Measurements from ENCODE around the gene KXD1.
"Not testable (repeated sequence)": the region's sequence is repeated elsewhere in the genome, so short reads cannot be mapped to it uniquely, and the experiment has no call there.

The KXD1 gene, protein sequence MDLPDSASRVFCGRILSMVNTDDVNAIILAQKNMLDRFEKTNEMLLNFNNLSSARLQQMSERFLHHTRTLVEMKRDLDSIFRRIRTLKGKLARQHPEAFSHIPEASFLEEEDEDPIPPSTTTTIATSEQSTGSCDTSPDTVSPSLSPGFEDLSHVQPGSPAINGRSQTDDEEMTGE

DNA sequence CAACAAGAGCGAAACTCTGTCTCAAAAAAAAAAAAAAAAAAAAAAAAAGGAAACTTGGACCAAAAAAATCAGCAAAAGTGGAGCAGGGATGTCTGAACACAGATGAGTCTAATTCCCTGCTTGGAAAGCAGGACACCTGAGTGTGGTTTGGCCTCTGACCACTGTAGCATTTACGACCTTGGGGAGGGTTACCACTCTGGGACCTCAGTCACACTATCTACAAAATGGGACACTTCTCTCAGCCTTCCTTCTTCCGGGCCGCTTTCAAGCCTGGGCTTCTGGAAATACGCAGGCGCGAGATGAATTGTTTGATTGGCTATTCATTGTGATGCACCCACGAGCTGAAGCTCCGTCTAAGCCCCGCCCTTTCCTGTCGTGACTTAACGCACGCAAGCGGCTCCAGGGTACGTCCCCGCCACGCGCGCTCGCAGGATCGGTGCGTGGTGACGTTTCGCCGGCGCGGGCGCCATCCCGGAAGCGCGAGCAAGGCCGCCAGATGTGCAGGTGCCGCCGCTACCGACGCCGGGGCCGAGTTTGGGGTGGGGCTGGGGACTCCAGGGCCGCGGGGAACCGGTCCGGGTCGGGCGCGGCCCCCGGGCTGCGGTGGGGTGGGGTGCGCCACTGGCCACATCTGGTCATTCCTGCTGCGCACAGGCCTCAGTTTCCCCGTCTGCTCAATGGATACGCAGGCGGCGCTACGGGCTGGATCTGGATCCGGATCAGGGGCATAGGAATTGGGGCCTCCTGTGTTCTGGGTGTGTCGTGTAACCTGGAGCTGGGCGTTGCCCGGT, at the start of gene KXD1:
TSS of gene KXD1 (plus strand) at position 460 of the 791 bp plus-strand sequence. CDS start 4,187 bp downstream, outside the sequence.
- DNase-seq, result peak; percentile 87

DNA sequence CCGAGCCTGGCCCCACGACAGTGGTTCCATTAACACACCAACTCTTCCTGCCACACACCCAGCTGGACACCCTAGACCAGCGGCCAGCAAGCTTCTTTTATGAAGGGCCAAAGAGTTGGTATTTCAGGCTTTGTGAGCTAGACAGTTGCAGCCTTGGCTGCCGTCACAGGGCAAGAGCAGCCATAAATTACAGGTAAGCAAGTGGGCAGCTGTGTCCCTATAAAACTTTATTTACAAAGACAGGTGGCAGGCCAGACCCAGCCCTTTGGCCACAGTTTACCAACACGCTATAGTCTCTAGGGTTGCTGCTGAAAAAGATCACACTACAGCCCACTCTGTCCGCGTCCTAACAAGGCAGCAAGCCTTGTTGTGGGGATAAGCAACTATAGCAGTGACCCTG, 49.1 kb upstream of the KXD1 start:
- no peak for DNase-seq

DNA sequence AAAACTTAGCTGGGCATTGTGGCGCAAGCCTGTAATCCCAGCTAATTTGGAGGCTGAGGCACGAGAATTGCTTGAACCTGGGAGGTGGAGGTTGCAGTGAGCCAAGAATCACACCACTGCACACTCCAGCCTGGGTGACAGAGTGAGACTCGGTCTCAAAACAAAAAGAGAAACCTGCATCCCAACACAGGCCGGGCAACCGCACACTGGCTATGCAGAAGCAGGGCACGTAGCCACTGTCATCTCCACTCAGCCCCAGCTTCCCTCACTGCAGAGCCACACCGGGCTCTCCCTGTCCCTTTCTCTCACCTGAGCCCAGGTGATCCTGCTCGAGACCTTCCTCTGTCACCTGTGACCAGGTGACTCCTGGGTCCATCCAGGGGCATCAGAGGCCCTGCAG, 47.5 kb upstream of the KXD1 start:
- DNase-seq, result no peak

DNA sequence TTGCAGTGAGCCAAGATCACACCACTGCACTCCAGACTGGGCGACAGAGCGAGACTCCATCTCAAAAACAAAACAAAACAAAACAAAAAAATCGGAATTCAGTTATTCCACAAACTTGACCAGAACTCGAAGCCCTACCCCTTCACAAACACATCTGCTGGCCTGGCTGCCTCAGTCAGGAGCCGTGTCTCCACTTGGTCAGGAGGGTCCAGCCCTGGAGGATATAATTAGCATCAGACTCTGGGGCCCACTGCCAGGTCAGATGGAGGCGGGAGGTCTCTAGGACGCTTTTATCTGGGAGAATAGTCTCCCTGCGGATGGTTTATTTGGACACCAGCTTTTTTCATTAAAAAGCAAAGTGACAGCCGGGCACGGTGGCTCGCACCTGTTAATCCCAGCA, 43.8 kb upstream of the KXD1 start:
- DNase-seq, result no peak

DNA sequence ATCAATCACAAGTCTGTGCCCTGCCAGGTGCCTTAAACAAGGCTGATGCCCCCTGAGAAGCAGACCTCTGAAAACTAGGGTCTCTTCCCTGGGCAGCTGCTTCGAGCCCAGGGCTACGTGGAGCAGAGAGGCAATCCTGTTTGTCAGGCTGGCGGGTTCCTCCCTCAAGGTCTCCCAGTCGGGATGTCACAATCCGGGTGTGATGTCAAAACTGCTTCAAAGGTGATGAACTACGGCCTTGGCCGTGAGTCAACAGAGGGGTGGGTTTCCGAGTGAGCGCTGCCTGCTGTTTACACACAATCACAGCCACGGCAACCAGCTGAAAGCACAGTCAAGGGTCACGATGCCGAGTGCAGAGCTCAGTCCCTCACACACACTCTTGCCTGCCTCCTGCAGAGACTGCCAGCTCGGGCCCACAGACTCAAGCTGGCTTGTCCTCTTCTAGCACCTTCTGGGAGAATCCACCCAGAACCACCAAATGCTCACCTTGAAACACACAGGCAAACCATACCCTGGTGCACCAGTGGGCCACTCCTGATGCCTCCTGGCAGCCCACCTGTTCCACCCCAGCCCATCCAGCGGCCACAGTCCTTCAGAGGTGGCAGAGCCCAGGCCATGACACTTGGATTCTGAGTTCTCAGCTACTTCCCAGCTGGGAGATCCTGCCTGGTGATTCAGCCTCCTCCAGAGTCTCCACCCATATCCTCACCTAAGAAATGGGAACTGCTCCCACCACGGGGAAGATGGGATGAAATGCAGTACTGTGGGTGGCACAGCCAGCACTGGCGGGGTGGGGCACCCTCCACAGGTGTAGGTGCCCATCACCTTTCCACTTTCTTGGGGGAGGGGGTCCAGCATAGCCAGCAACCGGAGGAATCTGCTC, 42.6 kb upstream of the KXD1 start:
- no peak for DNase-seq

DNA sequence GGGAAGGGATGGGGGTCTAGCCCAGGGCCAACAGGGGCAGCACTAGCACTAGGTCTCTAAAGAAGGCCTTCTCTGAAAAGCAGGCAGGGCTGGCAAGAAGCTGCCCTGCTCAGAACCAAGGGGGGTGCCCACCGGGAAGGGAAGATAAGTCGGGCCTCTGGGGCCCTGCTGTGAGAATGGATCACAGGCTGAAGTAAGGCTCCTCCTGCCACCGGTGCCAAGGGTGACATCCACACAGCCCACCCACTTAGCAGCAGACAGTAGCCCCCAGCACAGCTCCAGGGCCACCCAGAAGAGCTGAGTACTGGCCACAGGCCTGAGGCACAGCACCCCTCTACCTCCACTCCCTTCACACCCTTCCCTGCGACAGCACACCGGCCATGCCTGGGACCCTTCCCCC, 41.7 kb upstream of the KXD1 start:
- no peak for DNase-seq

DNA sequence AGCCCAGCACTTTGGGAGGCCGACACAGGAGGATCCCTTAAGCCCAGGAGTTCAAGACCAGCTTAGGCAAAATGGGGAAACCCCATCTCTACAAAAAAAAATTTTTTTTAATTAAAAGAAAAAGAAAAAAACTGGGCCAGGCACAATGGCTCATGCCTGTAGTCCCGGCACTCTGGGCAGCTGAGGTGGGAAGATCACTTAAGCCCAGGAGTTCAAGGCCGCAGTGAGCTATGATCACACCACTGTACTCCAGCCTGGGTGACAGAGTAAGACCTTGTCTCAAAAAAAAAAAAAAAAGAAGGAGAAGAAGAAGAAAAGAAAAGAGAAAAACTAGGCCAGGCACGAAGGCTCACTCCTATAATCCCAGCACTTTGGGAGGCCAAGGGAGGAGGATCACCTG, 40.1 kb upstream of the KXD1 start:
- DNase-seq, result no peak

DNA sequence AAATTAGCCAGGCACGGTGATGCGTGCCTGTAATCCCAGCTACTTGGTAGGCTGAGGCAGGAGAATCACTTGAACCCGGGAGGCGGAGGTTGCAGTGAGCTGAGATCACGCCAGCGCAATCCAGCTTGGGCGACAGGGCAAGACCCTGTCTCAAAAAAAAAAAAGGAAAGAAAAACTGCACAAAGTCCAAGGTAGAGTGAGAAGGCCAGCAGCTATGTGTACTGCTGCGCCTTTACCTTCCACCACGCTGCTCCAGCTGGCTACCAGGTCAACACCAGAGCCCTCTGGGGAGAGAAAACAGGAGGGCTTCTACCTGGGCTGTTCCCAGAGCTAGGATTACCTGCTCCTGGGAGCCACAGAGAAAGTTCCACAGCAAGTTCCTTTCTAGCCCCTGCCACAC, 39.0 kb upstream of the KXD1 start:
- no peak for DNase-seq

DNA sequence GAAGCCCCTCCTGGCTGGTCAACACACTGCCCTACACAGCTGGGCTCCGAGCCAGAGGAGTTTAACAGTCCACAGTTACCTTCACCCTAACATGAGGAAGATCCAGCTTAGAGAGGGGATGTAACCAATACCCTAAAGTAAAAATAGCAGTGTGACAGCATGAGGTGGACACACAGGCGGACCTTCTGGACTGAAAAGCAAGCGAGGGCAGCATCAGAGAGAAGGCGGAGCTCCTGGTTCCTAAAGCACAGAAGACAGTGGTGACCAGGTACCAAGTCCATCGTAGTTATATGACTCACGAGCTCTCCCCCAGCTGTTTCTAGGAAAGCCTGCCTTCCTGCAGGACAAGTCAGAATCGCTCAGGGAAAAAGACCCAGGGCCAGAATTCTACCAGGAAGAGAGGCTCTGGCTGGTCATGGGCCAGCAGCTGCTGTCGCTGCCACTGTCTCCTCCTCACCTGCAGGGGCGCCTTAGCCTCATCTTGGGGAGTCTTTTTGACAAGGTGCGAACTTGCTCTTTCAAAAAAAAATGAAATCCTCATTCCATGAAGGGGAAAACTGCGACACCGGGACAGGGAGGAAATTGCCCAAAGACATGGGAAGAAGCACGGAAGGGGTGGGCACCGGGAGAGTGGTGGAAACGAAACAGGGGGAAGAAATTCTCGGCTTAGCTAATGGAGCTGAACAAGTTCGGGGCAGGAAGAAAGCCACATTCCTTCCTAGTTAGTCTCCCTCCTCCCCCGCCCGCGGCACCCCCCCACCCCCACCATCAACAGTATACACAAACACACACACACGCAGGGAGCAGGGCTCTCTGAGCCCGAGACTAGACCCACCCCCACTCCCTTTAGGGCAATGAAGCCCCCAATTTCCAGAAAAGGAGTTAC, 37.5 kb upstream of the KXD1 start:
- DNase-seq, result peak; percentile 57

DNA sequence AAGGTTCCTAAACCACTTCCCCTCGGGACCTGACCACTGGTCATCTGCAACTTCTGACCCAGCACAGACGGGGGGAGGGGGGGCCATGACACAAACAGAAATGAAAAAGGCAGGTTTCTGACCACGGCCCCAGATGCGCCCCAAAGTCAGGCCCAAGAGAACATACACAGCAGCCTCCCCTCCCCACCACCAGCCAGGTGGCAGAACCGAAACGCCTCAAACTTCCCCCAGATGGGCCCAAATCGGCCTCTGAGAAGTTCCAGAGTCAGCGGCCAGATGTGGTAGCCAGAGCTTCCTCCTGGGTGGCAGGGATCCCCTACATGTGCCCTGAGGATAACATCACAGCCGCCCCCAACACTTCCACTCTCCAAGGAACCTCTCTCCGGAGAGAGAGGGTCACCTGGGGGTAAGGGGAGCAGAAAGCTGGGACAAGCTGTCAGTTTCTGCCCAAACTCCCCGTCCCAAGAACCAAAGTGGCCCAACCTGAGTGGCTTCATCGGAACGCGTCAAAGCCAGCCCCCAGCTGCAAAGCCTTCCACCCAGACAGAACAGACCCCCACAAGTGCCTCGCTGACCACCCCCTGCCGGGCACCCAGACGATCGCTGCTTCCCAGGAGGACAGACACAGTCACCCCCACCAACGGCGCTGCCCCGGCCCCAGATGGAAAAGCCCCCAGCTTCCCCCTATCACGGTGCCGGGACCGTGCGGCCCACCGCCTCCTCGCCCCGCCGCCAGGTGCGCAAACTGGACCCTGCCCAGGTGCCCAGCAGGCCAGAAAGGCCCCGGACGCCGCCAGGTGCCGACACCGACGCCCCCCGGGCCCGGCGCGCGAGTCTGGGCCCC, 36.6 kb upstream of the KXD1 start:
- no peak for DNase-seq

DNA sequence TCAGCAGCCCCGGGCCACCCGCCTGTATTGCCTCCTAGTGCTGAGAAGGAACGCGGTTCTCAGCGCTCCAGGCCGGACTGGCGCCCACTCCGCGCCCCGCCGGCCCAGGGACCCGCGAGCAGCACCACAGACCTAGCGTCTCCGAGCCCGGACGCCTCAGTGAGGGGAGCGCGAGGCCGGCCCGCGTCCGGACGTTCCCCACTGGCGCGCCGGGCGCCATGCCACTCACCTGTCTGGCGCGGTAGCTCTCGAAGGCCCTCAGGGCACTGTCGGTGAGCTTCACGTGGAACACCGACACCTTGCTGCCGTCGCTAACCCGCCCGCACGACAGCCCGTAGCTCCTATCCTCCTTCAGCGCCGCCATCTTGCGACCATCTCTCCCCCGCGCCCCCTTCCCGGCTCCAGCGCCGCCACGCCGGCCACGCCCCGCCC, 36.0 kb upstream of the KXD1 start, which contains the start of gene ELL:
TSS of gene ELL (minus strand) at position 379 of the 432 bp plus-strand sequence. CDS start at position 364, 15 bp downstream.
- DNase-seq, result no peak

DNA sequence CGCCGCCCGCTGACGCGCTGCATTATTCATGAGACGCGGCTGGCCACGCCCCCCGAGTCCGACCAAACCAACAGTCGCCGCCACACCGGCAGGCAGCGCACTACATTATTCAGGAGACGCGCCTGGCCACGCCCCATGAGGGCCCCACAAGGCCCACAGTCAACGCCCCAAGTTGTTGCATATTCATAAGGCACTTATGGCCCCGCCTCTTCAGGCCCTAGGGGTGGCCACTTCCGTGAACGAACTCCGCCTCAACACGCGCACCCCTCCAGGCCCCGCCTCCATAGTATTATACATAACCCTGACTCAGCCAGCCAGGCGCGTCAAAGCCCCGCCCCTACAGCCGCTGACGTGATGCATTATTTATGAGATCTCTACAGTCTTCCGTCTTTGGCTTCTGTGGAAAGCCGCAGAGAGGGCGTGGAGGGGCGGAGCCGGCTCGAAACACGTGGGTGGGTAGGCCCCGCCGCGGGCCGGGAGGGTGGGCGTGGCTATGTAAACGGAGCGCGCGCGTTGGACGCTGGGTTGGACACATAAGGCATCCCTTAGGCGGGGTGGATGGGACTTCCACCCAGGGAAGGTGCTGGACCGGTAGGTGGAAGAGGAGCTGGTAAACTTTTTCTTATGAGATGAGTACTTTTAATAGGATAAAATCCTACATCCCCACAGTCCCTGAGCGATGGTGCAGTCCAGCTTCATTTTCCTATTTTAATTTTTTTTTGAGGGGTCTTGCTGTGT, 35.4 kb upstream of the KXD1 start:
- peak; percentile 99 for DNase-seq

DNA sequence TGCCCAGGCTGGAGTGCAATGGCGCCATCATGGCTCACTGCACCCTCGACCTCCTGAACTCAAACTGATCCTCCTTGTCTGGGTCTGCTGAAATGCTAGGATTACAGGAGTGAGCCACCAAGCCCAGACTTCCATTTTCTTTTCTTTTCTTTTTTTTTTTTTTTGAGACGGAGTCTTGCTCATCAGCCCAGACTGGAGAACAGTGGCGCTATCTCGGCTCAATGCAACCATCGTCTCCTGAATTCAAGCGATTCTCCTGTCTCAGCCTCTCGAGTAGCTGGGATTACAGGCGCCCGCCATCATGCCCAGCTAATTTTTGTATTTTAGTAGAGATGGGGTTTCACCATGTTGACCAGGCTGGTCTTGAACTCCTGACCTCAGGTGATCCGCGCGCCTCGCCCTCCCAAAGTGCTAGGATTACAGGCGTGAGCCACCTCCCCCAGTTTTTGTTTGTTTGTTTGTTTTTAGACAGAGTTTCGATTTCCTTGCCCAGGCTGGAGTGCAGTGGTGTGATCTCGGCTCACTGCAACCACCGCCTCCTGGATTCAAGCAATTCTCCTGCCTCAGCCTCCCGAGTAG, 34.7 kb upstream of the KXD1 start:
- DNase-seq, result not testable (repeated sequence)

DNA sequence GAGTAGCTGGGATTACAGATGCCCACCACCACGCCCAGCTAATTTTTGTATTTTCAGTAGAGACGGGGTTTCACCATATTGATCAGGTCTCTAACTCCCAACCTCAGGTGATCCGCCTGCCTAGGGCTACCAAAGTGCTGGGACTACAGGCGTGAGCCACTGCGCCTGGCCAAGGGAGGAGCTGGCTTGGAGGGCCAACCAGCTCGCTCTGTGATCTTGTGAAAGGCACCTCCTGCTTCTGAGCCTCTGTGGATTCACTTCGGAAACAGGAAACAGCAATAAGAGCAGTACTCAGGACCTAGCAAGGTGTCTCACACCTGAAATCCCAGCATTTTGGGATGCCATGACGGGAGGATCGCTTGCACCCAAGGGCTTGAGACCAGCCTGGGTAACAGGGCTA, 33.8 kb upstream of the KXD1 start:
- DNase-seq, result no peak

DNA sequence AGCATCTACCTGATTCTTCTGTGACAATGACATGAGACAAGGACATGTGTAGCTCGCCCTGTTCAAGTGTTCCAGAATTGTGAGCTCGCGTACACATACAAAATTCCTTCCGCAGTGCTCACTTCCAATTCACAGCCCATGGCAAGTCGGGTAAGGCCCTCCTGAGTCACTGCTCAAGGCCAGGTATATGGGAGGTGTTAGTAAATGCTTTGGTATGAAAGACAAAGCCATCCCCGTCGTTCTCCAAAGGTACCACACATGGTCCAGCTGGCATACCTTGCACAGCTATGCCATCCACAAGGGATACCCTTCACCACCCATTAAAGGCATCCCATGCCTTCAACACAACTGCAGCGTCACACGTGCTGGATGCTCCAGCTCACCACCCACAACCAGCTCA, 31.4 kb upstream of the KXD1 start:
- no peak for DNase-seq

DNA sequence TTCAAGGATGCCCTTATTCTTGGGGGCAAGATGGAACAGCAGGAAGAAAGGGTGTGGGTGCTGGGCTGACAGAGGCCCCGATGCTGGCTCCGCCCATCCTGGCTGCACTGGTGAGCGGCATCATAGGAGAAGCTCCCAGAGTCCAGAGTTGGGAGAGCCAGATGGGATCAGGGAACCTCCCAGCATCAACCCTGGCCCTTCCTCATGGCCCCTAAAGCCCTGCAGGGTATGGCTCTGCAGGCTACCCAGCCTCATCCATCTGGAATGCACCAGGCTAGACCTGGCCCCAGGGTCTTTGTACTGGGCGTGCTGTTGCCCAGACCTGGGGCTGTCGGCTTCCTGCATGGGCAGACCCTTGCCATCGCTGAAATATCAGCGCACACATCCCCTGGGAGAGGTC, 27.9 kb upstream of the KXD1 start:
- DNase-seq, result no peak

DNA sequence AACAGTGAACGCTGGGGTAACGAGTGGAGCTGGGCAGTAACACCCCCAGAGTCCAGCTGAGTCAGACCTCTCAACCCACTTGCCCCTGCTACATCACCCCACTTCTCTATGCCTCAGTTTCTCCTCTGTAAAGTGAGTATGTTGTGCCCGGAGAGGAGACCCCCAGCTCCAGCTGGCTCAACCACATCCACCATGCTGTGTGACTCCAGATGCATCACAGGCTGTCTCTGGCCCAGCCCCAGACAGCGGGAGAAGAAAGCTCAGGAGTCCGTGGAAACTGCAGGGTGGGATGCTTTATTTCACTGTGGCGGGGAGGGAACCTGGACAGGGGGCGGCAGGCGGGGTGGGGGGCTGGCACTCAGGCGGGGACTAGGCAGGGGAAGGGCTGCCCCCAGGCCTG, 26.2 kb upstream of the KXD1 start:
- no peak for DNase-seq

DNA sequence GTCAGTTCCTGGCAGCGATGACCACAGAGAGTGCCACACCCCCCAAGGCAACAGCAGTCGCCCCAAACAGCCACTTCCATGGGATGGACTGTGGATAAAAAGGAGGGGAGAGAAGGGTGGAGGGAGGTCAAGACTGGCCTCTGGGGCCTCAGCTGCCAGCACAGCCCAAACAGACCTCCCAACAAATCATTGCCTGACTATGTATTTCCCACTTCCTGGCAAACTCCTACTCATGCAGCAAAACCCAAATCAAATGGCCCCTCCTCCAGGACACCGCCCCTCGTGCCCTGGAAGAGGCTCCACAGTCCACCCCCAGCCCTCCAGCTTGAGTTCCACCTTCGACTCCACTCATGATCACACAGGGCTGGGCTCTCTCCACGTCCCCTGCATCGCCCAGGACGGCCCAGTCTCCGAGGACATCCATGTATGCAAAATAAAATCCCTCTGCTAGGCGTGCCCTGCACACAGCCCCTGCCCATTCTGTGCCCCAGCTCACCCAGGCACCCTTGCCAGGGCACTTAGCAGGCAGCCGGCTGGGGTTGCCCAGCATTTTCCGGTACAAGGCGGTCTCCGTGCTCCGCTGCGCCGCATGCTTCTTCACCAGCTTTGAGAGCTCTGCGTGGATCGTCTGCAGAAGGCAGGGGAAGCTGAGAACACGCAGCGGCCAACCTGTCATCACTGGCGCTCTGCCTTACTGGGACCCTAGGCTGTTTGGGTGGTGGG, 25.3 kb upstream of the KXD1 start:
- DNase-seq, result no peak

DNA sequence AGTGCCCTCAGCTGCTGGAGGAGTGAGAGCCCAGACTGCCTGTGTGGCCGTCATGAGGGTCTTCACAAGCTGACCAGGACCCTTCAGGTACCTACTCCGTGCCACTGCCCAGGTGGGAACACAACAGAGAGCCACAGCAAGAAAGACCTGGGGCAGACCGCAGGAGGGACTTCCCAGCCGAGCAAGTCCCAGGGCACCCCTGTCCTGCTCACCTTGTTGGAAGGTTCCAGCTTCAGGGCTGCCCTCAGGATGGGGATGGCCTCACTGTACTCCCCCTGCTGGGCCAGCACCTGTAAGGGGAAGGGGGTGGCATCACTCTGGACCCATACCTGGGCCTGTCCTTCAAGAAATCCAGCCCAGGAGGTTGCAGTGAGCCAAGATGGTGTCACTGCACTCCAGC, 24.6 kb upstream of the KXD1 start:
- DNase-seq, result no peak

DNA sequence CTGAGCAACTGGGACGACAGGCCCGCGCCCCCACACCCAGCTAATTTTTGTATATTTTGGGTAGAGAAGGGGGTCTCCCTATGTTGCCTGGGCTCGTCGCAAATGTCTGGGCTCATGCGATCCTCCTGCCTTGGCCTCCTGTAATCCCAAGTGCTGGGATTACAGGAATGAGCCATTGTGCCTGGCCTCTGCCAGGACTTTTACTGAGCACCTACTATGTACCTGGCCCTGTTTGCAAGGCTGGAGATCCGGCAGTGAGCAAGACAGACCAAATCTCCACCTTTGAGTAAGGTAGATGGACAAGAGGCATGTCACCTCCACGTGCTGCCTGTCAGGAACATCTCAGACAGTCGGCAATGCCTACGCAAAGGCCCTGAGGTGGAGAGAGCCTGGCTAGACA, 21.2 kb upstream of the KXD1 start:
- no peak for DNase-seq
